HG02571 (cell line): Measurements from ENCODE around the gene PRTFDC1.
"Not testable (repeated sequence)": the region's sequence is repeated elsewhere in the genome, so short reads cannot be mapped to it uniquely, and the experiment has no call there.

ENCODE experiments used
- ATAC-seq: cut with Tn5 transposase; IDR thresholded peaks from one replicate; pipeline ENCODE4 v1.9.1; 2021; ENCODE audit warnings: mild to moderate bottlenecking, moderate library complexity; ENCODE audit not compliant: unreplicated experiment

The PRTFDC1 gene, protein sequence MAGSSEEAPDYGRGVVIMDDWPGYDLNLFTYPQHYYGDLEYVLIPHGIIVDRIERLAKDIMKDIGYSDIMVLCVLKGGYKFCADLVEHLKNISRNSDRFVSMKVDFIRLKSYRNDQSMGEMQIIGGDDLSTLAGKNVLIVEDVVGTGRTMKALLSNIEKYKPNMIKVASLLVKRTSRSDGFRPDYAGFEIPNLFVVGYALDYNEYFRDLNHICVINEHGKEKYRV

GRCh38 chr10:24952143-24952706 lies at the start of gene PRTFDC1:
TSS of gene PRTFDC1 (minus strand) at chr10:24952606. CDS start at chr10:24952575, 31 bp downstream.
- peak; percentile 40 for ATAC-seq

DNA sequence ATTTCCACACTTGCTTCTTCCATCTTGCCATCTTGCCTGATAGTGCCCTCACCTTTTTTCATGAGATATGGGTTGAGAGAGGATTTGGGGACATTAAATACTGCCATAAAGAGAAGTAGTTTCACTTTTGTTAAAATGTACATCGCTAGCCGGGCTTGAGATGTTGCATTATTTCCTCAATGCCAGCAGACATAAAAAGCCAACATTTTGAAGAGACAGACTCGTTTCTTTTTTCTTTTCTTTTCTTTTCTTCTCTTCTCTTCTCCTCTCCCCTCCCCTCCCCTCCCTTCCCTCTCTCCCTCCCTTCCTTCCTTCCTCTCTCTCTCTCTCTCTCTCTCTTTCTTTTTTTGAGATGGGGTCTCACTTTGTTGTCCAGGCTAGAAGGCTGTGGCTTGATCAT lies 45.6 kb upstream of the PRTFDC1 start:
- no peak for ATAC-seq

GRCh38 chr10:24995072-24995471 lies 42.7 kb upstream of the PRTFDC1 start:
- ATAC-seq, result no peak

- no peak for ATAC-seq
Observed at GRCh38 chr10:24993237-24993958, 41.0 kb upstream of the PRTFDC1 start.

DNA sequence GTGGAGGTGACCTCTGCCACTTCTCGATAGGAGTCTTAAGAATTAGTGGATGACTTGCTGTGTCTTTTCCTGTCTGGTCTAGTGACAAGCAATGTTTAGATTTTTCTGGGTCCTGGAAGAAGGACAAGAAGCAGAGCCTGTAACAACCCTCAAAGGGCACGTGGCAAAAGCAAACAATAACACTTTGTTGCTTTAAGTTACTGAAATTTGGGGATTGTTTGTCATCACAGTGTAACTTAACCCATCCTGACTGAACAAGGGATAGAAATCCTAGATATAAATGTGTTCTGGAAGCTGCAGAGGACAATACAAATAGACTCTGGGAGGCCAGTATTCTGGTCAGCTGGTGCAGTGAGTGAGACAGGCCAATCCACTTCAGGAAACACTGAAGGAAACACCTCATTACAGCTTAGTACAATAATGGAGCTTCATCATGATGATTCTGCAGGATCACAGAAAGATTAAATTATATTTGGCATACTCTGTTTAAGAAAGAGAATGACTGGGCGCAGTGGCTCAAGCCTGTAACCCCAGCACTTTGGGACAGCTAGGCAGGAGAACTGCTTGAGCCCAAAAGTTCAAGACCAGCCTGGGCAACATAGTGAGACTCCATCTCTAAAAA lies 40.2 kb upstream of the PRTFDC1 start:
- no peak for ATAC-seq

- ATAC-seq, result no peak
Observed at GRCh38 chr10:24991298-24991697, 38.9 kb upstream of the PRTFDC1 start.

GRCh38 chr10:24989867-24990266 lies 37.5 kb upstream of the PRTFDC1 start:
- no peak for ATAC-seq

- ATAC-seq, result no peak
Observed at GRCh38 chr10:24988831-24989640, 36.6 kb upstream of the PRTFDC1 start.

GRCh38 chr10:24984906-24985305 lies 32.5 kb upstream of the PRTFDC1 start:
- no peak for ATAC-seq

GRCh38 chr10:24983946-24984345 lies 31.5 kb upstream of the PRTFDC1 start:
- ATAC-seq, result no peak

GRCh38 chr10:24983130-24983529 lies 30.7 kb upstream of the PRTFDC1 start:
- no peak for ATAC-seq

DNA sequence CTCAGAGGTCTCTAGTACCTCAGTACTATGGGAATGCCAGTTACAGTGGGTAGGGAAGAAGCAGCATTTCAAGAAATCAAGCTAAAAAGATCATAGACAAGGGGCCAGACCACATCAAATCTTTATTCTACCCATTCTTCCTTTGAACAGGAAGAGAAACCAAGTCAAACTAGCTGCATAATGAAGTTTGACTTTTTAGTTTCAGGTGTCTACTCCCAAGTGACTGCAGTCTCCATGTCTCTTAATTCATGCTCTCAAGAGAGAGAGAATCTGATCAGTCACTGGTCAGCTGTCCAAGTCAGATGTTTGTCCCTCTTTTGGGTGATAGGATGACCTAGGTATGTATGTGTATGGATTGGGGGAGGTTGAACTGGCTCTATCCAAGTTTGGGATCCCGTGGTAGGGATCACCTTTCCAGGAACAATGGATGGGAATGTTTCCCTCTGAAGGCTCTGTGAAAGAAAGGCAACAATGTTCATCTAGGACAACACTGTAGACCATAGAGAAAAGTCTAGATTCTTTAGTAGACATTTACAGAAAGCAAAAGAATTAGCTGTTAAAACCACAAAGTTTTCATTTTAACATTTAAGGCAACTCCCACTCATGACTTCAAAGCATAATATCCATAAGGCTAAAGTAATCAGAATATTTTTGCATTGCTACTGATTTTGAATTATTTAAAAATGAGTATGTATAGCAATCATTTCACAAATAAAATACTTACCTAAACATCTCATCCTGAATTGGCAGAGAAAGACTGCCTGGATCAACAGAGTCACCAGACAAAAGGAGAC lies 30.1 kb upstream of the PRTFDC1 start:
- no peak for ATAC-seq

GRCh38 chr10:24981161-24981710 lies 28.8 kb upstream of the PRTFDC1 start:
- no peak for ATAC-seq

DNA sequence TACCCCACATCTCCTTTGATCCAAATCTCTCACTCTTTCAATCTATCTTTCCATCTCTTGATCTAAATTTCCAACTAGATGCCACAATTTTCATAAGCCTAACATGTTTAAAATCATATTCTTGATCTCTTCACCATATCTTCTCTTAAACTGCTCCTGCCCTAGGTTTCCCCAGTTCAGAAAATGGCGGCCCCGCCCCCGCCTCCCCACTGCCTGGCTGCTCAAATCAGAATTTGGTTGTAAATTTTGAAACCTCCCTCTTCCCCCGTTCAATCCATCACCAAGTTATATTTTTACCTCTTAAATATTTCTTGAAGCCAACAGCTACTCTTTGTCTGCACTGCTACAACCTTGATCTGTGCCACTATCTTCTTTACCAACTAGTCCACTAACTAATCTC lies 27.3 kb upstream of the PRTFDC1 start:
- ATAC-seq, result no peak

DNA sequence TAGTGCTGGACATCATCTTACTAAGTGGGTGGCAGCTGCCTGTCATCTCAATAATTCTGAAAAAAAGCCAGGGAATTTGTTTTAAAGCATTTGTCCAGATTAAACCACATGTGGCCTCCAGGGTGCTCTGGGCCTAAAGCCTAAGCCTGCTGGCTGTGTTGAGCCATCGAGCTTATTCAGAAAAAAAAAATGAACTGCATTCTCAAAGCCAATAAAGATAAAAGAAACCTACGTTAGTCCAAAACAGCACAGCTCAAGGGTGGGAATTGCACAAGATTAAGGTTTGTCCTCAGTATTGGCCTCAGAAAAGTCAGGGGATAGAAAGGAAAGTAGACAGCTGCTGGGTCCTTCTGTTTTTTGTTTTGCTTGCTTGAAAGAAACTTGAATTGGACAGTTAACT lies 22.6 kb upstream of the PRTFDC1 start:
- ATAC-seq, result no peak

GRCh38 chr10:24973163-24973562 lies 20.8 kb upstream of the PRTFDC1 start:
- no peak for ATAC-seq

DNA sequence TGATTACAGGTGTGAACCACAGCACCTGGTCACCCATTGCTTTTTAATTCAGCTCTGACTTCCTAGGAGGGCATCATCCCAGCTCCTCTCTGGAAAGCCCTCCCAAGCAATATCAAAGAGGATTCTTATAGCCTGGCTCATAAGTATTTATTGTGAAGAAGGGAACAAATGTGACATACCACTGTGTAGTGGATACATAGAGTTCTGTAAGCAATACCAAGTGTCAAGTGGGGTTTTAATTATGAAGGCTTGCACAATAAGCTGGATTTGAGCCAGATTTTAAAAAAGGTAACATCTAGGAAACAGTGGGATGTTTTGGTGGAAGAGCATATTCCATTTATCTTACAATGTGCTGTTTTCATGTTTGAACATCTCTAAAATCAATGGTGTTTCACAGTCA lies 19.0 kb upstream of the PRTFDC1 start:
- no peak for ATAC-seq

DNA sequence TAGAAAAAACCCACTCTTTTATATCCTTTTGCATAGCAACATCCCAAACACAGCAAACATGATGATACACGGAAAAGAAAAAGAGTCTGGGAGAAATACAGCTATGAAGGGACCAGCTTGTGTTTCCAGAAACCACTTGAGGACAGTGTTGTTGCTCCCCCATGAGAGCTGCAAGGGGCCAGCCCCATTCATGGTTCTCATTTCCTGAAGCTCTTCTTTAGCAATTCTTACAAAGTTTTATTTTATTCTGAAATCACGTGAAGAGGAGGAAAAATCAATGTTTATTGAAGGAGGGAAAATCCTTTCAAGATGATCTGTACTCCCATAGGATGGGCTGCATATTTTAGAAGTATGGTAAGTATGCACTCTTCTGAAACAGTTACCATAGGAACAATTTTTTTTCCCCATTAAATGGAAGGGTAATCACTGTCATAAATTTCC lies 17.5 kb upstream of the PRTFDC1 start:
- no peak for ATAC-seq

GRCh38 chr10:24968951-24969350 lies 16.5 kb upstream of the PRTFDC1 start:
- ATAC-seq, result not testable (repeated sequence)

- ATAC-seq, result no peak
Observed at GRCh38 chr10:24968349-24968748, 15.9 kb upstream of the PRTFDC1 start.
